Measurements from ENCODE around the gene MILR1.
A peak's percentile ranks its signal among the peaks of the same experiment; 100 is the strongest.

The MILR1 gene

GRCh38 chr17:64448665-64449512, at the start of gene MILR1:
Gene MILR1, plus strand, starts transcription at chr17:64449115. Its CDS starts 54 bp downstream, at chr17:64449169.
- H3K4me3 ChIP-seq = no peak within 1 kb of the TSS
- in situ Hi-C loops (cut with MboI; ENCODE audit: low sequenced_read_pairs) = no loop called here
- DNase-seq (ENCODE audit: low spot score in 2 of 2) = no peak
- no peaks in the 10 kb centered on the region for H3K27me3 ChIP-seq (ENCODE audit: low read depth)
- H3K4me1 ChIP-seq = no peaks in the 10 kb centered on the region
- no peaks in the 10 kb centered on the region for H3K9me3 ChIP-seq
- H3K36me3 ChIP-seq (replicated peaks) = no peaks in the 10 kb centered on the region

DNA sequence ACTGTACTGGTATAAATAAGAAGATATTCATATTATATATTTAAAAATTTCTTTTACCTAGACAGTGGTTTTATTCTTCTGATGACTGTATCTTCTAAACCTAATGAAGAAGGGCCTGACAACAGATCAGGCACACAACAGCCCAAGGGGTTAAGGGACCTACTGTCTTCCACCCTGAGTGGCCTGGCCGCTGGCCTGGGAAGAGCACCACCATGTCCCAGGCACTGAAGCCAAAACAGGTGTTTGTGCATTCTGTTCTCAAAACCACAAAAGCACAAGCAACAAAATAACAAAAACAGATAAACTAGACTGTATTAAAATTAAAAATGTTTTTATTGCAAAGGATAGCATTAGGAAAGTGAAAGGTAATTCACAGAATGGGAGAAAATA, 49.2 kb upstream of the MILR1 start:
- no peaks in the 10 kb centered on the region for H3K27me3 ChIP-seq (ENCODE audit: low read depth)
- no peak for DNase-seq (ENCODE audit: low spot score in 2 of 2)
- in situ Hi-C loops (cut with MboI; ENCODE audit: low sequenced_read_pairs) = no loop called here
- no peaks in the 10 kb centered on the region for H3K9me3 ChIP-seq
- H3K36me3 ChIP-seq (replicated peaks) = no peaks in the 10 kb centered on the region
- no peak overlapping the region for H3K4me3 ChIP-seq
- H3K4me1 ChIP-seq = peaks cover 5% of the 10 kb centered on the region

- H3K36me3 ChIP-seq (replicated peaks) = no peaks in the 10 kb centered on the region
- DNase-seq (ENCODE audit: low spot score in 2 of 2) = no peak
- peaks cover 5% of the 10 kb centered on the region for H3K4me1 ChIP-seq
- no peak overlapping the region for H3K4me3 ChIP-seq
- no peaks in the 10 kb centered on the region for H3K9me3 ChIP-seq
- in situ Hi-C loops (cut with MboI; ENCODE audit: low sequenced_read_pairs) = no loop called here
- no peaks in the 10 kb centered on the region for H3K27me3 ChIP-seq (ENCODE audit: low read depth)
Observed at GRCh38 chr17:64400642-64401041, 48.3 kb upstream of the MILR1 start.

DNA sequence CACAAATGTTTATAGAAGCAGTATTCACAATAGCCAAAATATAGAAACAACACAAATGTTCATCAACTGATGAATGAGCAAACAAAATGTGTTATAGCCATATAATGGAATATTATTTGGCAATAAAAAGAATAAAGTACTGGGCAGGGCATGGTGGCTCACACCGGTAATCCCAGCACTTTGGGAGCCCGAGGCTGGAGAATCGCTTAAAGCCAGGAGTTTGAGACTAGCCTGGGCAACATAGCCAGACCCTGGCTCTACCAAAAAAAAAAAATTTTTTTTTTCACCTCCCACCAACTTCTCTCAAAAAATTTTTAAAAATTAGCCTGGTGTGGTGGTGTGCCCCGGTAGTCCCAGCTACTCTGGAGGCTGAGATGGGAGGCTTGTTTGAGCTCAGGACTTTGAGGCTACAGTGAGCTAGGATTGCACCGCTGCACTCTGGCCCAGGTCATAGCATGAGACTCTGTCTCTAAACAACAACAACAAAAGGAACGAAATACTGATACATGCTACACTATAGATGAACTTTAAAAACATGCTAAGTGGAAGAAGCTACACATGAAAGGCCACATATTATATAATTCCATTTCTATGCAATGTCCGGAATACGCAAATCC, 47.6 kb upstream of the MILR1 start:
- in situ Hi-C loops (cut with MboI; ENCODE audit: low sequenced_read_pairs) = no loop called here
- no peaks in the 10 kb centered on the region; the same call in 1 of the 2 replicates for H3K4me1 ChIP-seq
- no peak overlapping the region for H3K4me3 ChIP-seq
- H3K27me3 ChIP-seq (ENCODE audit: low read depth) = no peaks in the 10 kb centered on the region
- DNase-seq (ENCODE audit: low spot score in 2 of 2) = no peak
- no peaks in the 10 kb centered on the region for H3K9me3 ChIP-seq
- H3K36me3 ChIP-seq (replicated peaks) = no peaks in the 10 kb centered on the region

DNA sequence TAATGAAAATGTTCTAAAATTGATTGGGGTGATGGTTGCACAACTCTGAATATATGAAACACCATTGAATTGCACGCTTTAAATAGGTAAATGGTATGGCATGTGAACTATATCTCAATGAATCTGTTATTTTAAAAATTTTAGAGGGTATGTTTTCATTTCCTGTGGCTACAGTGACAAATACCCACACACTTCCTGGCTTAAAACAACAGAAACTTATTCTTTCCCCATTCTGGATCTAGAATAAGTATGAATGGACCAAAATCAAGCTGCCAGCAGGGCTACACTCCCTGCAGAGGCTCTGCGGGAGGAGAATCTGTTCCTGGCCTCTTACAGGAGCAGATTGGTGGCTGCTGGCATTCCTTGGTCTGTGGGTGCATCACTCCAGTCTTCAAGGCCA, 47.0 kb upstream of the MILR1 start:
- DNase-seq (ENCODE audit: low spot score in 2 of 2) = no peak
- H3K4me1 ChIP-seq = no peaks in the 10 kb centered on the region
- H3K27me3 ChIP-seq (ENCODE audit: low read depth) = no peaks in the 10 kb centered on the region
- H3K36me3 ChIP-seq (replicated peaks) = no peaks in the 10 kb centered on the region
- H3K4me3 ChIP-seq = no peak overlapping the region
- in situ Hi-C loops (cut with MboI; ENCODE audit: low sequenced_read_pairs) = no loop called here
- H3K9me3 ChIP-seq = no peaks in the 10 kb centered on the region

DNA sequence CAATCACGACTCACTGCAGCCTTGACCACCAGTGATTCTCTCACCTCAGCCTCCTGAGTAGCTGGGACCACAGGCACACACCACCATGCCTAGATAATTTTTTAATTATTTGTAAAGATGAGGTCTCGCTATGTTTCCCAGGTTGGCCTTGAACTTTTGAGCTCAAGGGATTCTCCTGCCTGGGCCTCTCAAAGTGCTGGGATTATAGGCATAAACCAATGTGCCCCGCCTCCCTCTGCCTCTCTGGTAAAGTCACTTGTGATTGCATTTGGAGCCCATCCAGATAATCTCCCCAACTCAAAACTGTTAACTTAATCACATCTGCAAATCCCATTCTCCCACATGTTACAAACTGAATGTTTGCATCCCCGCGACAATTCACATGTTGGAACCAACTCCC, 46.4 kb upstream of the MILR1 start:
- Histone ChIP-seq H3K9me3 (no peaks in the 10 kb centered on the region), H3K36me3 (replicated peaks) (no peaks in the 10 kb centered on the region), H3K4me3 (no peak overlapping the region), H3K27me3 (ENCODE audit: low read depth) (no peaks in the 10 kb centered on the region), H3K4me1 (no peaks in the 10 kb centered on the region)
- no peak for DNase-seq (ENCODE audit: low spot score in 2 of 2)
- in situ Hi-C loops (cut with MboI; ENCODE audit: low sequenced_read_pairs) = no loop called here

DNA sequence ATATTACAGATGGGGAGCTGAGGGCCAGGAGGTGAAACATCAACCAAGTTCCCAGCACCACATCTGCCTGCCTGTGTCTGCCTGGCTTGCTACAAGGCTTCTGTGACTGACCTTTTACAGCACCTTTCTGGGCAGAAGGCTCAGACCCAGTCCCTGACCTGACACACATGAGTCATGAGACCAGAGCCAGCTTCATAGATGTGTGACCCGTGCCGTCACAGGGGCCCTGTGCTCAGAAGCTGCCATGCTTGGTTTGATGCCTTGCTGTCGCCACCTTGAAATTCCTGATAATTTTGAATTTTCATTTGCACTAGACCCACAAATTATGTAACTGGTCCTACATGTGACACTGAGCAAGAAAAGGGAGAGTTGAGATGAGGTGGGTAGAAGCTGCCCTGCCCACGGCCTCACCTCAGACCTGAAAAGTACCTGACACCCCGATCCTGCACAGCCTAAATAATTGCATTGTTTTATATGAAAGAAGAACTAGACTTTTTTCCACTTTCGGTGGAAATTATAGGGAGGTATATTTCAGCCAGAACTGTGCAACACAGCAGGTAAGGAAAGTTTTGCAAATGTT, 44.9 kb upstream of the MILR1 start:
- no peak for DNase-seq (ENCODE audit: low spot score in 2 of 2)
- Histone ChIP-seq H3K4me1 (no peaks in the 10 kb centered on the region), H3K27me3 (ENCODE audit: low read depth) (no peaks in the 10 kb centered on the region), H3K9me3 (no peaks in the 10 kb centered on the region), H3K36me3 (replicated peaks) (no peaks in the 10 kb centered on the region), H3K4me3 (no peak overlapping the region)
- in situ Hi-C loops (cut with MboI; ENCODE audit: low sequenced_read_pairs) = no loop called here

- Histone ChIP-seq H3K9me3 (no peaks in the 10 kb centered on the region), H3K27me3 (ENCODE audit: low read depth) (no peaks in the 10 kb centered on the region), H3K4me1 (peaks cover 5% of the 10 kb centered on the region), H3K4me3 (no peak overlapping the region), H3K36me3 (replicated peaks) (no peaks in the 10 kb centered on the region)
- peak in 1 of 2 experiments; percentile 51 for DNase-seq (ENCODE audit: low spot score in 2 of 2)
- in situ Hi-C loops (cut with MboI; ENCODE audit: low sequenced_read_pairs) = no loop called here
Observed at GRCh38 chr17:64406321-64407200, 42.4 kb upstream of the MILR1 start.

- Histone ChIP-seq H3K4me1 (peaks cover 21% of the 10 kb centered on the region), H3K9me3 (no peaks in the 10 kb centered on the region), H3K4me3 (no peak overlapping the region), H3K36me3 (replicated peaks) (no peaks in the 10 kb centered on the region), H3K27me3 (ENCODE audit: low read depth) (no peaks in the 10 kb centered on the region)
- DNase-seq (ENCODE audit: low spot score in 2 of 2) = no peak
- in situ Hi-C loops (cut with MboI; ENCODE audit: low sequenced_read_pairs) = no loop called here
Observed at GRCh38 chr17:64410750-64411490, 38.0 kb upstream of the MILR1 start.

DNA sequence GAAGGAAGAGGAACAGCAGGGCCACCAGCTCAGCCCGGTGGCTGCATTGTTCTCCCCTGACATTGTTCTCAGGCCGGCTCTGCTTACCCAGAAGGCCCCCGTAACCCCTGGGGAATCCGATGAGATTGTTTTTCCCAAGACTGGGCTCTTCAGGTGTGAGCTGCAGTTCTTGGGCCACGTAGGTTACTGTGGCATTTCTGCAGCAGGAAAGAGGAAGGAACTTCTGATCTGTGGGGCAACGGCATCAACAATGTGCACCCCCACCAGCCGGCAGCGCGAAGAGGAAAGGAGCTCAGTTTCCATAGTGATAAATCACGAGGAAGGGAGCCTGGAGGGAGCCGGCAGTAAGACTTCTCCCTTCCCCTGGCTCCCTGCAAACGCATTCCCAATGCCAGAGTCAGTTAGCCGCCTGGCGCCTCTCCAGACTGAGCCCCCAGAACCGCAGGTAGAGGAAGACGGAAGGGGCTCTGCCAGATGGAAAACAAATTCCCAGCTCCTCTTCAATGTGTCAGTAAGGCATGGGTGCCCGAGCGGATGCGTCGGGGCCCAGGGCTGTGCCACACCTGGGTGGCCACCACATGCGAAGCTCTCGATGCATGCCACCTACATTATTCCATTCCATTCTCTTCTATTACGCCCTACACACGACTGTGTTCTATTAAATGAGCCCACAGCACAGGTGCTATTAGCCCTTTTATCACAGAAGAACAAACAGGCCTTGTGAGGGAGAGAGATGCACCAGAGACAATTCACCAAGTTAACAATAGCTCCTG, 36.7 kb upstream of the MILR1 start:
- peak; percentile 85 to 88 for DNase-seq (ENCODE audit: low spot score in 2 of 2)
- Histone ChIP-seq H3K9me3 (no peaks in the 10 kb centered on the region), H3K36me3 (replicated peaks) (no peaks in the 10 kb centered on the region), H3K4me3 (no peak overlapping the region; the same call in 1 of the 2 replicates), H3K4me1 (peaks cover 21% of the 10 kb centered on the region), H3K27me3 (ENCODE audit: low read depth) (no peaks in the 10 kb centered on the region)
- in situ Hi-C loops (cut with MboI; ENCODE audit: low sequenced_read_pairs) = no loop called here

GRCh38 chr17:64412944-64413381, 36.0 kb upstream of the MILR1 start:
- no peak overlapping the region for H3K4me3 ChIP-seq
- DNase-seq (ENCODE audit: low spot score in 2 of 2) = peak; percentile 62 to 96
- in situ Hi-C loops (cut with MboI; ENCODE audit: low sequenced_read_pairs) = no loop called here
- H3K9me3 ChIP-seq = no peaks in the 10 kb centered on the region
- H3K36me3 ChIP-seq (replicated peaks) = no peaks in the 10 kb centered on the region
- H3K27me3 ChIP-seq (ENCODE audit: low read depth) = no peaks in the 10 kb centered on the region
- H3K4me1 ChIP-seq = peaks cover 21% of the 10 kb centered on the region

- in situ Hi-C loops (cut with MboI; ENCODE audit: low sequenced_read_pairs) = no loop called here
- no peaks in the 10 kb centered on the region for H3K9me3 ChIP-seq
- peaks cover 21% of the 10 kb centered on the region for H3K4me1 ChIP-seq
- no peaks in the 10 kb centered on the region for H3K36me3 ChIP-seq (replicated peaks)
- no peak for DNase-seq (ENCODE audit: low spot score in 2 of 2)
- H3K27me3 ChIP-seq (ENCODE audit: low read depth) = no peaks in the 10 kb centered on the region
- no peak overlapping the region for H3K4me3 ChIP-seq
Observed at GRCh38 chr17:64413513-64413912, 35.4 kb upstream of the MILR1 start.

All from HAP-1 (cell line).